Airway epithelial cell (primary cell): ENCODE results near the gene IFNA10. TPM values are rescaled to one million over a fixed set of nuclear protein-coding genes. Genes with fewer than 3 reads are reported as not detected.

Source experiments
- total RNA-seq: library from RNA; depleted of rRNA; stranded (reverse); fragments of >200 nt; gene quantifications from 2 replicates; pipeline ENCODE4 v1.2.3, GENCODE V29; 2015

The IFNA10 gene
- not detected in 2 replicates for total RNA-seq

GRCh38 chr9:21207043-21207442 is at the start of gene IFNA10:
Gene IFNA10 (minus strand): TSS chr9:21207143. CDS start chr9:21207097, 46 bp downstream.

GRCh38 chr9:21239911-21240310 is 33.0 kb upstream of the IFNA10 start, which contains the start of gene IFNA14:
Gene IFNA14 (minus strand): TSS chr9:21240005. CDS start chr9:21239935, 70 bp downstream.

GRCh38 chr9:21228122-21228521 is 21.2 kb upstream of the IFNA10 start, which contains the start of gene IFNA17:
Gene IFNA17 (minus strand): TSS chr9:21228222. CDS start chr9:21228173, 49 bp downstream.

GRCh38 chr9:21217211-21217610 is 10.3 kb upstream of the IFNA10 start, which contains the start of gene IFNA16:
Gene IFNA16 (minus strand): TSS chr9:21217311. CDS start chr9:21217305, 6 bp downstream.

GRCh38 chr9:21202105-21202504 is 4.8 kb downstream of the IFNA10 start, which contains the start of gene IFNA7:
Gene IFNA7 (minus strand): TSS chr9:21202205. CDS start chr9:21202165, 40 bp downstream.

GRCh38 chr9:21187487-21187886 is 19.5 kb downstream of the IFNA10 start, which contains the start of gene IFNA4:
Gene IFNA4 (minus strand): TSS chr9:21187587. CDS start chr9:21187531, 56 bp downstream.

GRCh38 chr9:21166560-21166959 is 40.4 kb downstream of the IFNA10 start, which contains the start of gene IFNA21:
Gene IFNA21 (minus strand): TSS chr9:21166660. CDS start chr9:21166612, 48 bp downstream.

Other genes starting within 250 kb of the IFNA10 start
- gene HACD4, start 175.5 kb downstream of the IFNA10 start, total RNA-seq = 2.3 and 3.4 TPM in 2 replicates
- gene IFNB1, start 129.2 kb downstream of the IFNA10 start, total RNA-seq = not detected in 2 replicates
- not detected in 2 replicates for gene IFNW1, start 65.3 kb downstream of the IFNA10 start, total RNA-seq
- gene IFNA21, start 40.5 kb downstream of the IFNA10 start, total RNA-seq = not detected in 2 replicates
- not detected in 2 replicates for gene IFNA4, start 19.6 kb downstream of the IFNA10 start, total RNA-seq
- gene IFNA7, start 4.9 kb downstream of the IFNA10 start, total RNA-seq = not detected in 2 replicates
- gene IFNA16, start 10.2 kb upstream of the IFNA10 start, total RNA-seq = not detected in 2 replicates
- not detected in 2 replicates for gene IFNA17, start 21.1 kb upstream of the IFNA10 start, total RNA-seq
- not detected in 2 replicates for gene IFNA14, start 32.9 kb upstream of the IFNA10 start, total RNA-seq
- gene IFNA5, start 98.2 kb upstream of the IFNA10 start, total RNA-seq = not detected in 2 replicates
- gene KLHL9, start 128.3 kb upstream of the IFNA10 start, total RNA-seq = 15.2 and 17.8 TPM in 2 replicates
- gene IFNA6, start 143.7 kb upstream of the IFNA10 start, total RNA-seq = not detected in 2 replicates
- gene IFNA13, start 160.9 kb upstream of the IFNA10 start, total RNA-seq = not detected in 2 replicates
- not detected in 2 replicates for gene IFNA2, start 178.3 kb upstream of the IFNA10 start, total RNA-seq
- gene IFNA8, start 202.0 kb upstream of the IFNA10 start, total RNA-seq = not detected in 2 replicates
- gene IFNA1, start 233.3 kb upstream of the IFNA10 start, total RNA-seq = not detected in 2 replicates